Breast epithelium (tissue), 4 donors: ENCODE measurements around the gene TBRG4. TPM values are rescaled to one million over a fixed set of nuclear protein-coding genes. Genes with fewer than 3 reads are reported as not detected.

Experiments used
- DNase-seq, 2 donors: peaks; one replicate each; pipeline ENCODE4 v3.0.0-alpha.2; 2019; ENCODE audit warnings: low spot score in 2 of 2
- H3K27ac ChIP-seq, 2 donors: fragments of 200-600 bp; sonication (generic) in 1 of 2; one replicate each; pipeline ENCODE4 v1.5.1; 2016 to 2019; ENCODE audit warnings: mild to moderate bottlenecking in 1 of 2
- H3K27me3 ChIP-seq, 2 donors: fragments of 200-600 bp; sonication (generic) in 1 of 2; one replicate each; pipeline versions ENCODE4 v1.5.1 to v1.6.0; 2017 to 2019; ENCODE audit warnings: control low read depth in 1 of 2, mild to moderate bottlenecking in 1 of 2
- H3K36me3 ChIP-seq: fragments of 200-600 bp; one replicate; pipeline ENCODE4 v1.5.1; 2019
- H3K4me1 ChIP-seq, 2 donors: fragments of 200-600 bp; sonication (generic); one replicate each; pipeline ENCODE4 v1.5.1; 2016 to 2019; ENCODE audit warnings: control low read depth in 1 of 2
- H3K4me3 ChIP-seq, 3 donors: fragments of 200-600 bp; sonication (generic); 1 replicate in 2 of 3; 2 replicates in 1 of 3; pipeline ENCODE4 v1.5.1; 2016 to 2019; ENCODE audit warnings: mild to moderate bottlenecking in 3 of 3, moderate library complexity in 2 of 3
- H3K9me3 ChIP-seq, 2 donors: fragments of 200-600 bp; sonication (generic) in 1 of 2; one replicate each; pipeline ENCODE4 v1.5.1; 2016 to 2019; ENCODE audit warnings: control low read depth in 1 of 2
- POLR2A ChIP-seq: fragments of 450-650 bp; IDR thresholded peaks from one replicate; pipeline ENCODE4 v1.6.1; 2016; ENCODE audit warnings: antibody characterized with exemption, mild to moderate bottlenecking, moderate library complexity
- POLR2AphosphoS5 ChIP-seq, 3 donors: sonication (generic); formaldehyde crosslinking; IDR thresholded peaks; one replicate each; pipeline ENCODE4 v1.6.1; 2017; ENCODE audit warnings: antibody characterized with exemption in 3 of 3
- intact Hi-C: fragments of 100-400 bp; cut with DNase I; formaldehyde crosslinking; loops from one replicate; pipeline ENCODE4 v1.15.1; 2023; ENCODE audit warnings: low total_unique reads
- total RNA-seq, 3 donors: library from RNA; depleted of rRNA; stranded (reverse); fragments of >200 nt; gene quantifications; one replicate each; pipeline ENCODE4 v1.1.0, GENCODE V29; 2016
- TF ChIP-seq, protein P1 (sequence below), 3 donors: fragments of 450-650 bp; IDR thresholded peaks; one replicate each; pipeline ENCODE4 v1.5.1; 2016 to 2017; ENCODE audit warnings: antibody characterized with exemption in 3 of 3, mild to moderate bottlenecking in 3 of 3, moderate library complexity in 3 of 3

The TBRG4 gene
- total RNA-seq, 3 donors from 2014 or later: 37.9 to 63.8 (median 62.3) TPM

DNA sequence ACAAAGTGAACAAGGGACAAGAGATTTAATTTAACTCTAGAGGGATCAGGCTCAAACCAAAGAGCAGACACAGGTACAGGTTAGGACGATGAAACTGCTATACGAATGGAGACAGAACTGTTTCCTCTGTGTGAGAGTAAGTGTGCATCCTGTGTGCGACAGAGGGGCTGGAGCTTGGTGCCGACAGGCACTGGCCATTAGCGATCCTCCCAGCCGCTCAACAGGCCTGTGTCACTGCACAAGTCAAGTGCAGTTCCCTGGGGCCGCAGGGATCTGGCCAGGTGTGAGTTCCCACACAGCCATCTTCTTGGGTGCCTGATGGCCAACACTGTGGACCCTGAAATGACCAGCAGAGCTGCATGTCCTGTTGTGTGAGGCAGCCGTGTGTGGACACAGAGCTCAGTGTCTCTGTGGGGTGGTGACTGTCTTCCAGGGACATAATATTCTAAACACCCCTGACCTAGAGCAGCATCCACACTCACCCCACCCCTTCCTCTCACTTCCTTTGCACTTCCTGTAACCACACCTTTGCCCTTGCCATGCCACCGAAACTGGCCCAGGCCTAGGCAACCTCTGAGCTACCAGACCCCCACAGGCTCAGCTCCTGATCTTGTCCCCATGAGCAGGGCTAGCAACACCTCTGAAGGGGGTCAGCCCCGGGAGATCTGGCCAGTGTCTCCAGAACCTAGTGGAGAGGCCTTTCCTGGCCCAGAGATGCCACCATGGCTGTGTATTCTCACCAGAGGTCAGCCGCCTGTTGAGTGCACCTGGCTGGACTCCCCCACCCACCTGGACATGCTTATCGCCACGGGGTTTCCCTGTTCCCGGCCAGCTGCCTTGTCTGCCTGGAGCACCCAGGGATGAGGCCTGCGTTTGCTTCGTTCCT lies 11.7 kb upstream of the TBRG4 start:
- H3K27me3 ChIP-seq: no peaks in the 10 kb centered on the region
- TF ChIP-seq POLR2A (no peak), POLR2AphosphoS5 (IDR thresholded peaks at IDR 0.05) (no peak)
- TF ChIP-seq, protein P1, sequence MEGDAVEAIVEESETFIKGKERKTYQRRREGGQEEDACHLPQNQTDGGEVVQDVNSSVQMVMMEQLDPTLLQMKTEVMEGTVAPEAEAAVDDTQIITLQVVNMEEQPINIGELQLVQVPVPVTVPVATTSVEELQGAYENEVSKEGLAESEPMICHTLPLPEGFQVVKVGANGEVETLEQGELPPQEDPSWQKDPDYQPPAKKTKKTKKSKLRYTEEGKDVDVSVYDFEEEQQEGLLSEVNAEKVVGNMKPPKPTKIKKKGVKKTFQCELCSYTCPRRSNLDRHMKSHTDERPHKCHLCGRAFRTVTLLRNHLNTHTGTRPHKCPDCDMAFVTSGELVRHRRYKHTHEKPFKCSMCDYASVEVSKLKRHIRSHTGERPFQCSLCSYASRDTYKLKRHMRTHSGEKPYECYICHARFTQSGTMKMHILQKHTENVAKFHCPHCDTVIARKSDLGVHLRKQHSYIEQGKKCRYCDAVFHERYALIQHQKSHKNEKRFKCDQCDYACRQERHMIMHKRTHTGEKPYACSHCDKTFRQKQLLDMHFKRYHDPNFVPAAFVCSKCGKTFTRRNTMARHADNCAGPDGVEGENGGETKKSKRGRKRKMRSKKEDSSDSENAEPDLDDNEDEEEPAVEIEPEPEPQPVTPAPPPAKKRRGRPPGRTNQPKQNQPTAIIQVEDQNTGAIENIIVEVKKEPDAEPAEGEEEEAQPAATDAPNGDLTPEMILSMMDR (IDR thresholded peaks at IDR 0.05): no peak
- no peaks in the 10 kb centered on the region for H3K4me1 ChIP-seq
- DNase-seq: no peak
- no peak overlapping the region for H3K4me3 ChIP-seq
- H3K36me3 ChIP-seq: no peaks in the 10 kb centered on the region
- H3K9me3 ChIP-seq: no peaks in the 10 kb centered on the region
- intact Hi-C loops: no loop called here
- no peak overlapping the region for H3K27ac ChIP-seq

DNA sequence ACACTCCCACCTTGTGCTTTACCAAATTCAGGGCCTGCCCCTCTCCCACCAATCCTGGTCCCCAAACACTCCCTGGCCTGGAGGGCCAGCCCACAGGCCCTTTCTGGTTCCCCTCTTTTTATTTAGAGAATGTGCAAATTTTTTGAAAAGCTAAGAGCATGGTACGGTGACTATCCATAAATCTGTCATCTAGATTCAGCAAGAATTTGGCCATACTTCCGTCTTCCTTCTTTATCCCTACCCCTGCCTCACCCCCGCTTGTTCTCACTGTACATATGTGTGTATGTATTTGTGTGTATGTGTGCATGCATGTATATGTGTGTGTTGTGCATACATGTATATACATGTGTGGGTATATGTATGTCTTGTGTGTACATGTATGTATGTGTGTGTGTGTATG lies 8.1 kb upstream of the TBRG4 start:
- intact Hi-C loops: no loop called here
- no peak for TF ChIP-seq POLR2A
- TF ChIP-seq, protein P1 (IDR thresholded peaks at IDR 0.05): no peak
- no peak for TF ChIP-seq POLR2AphosphoS5 (IDR thresholded peaks at IDR 0.05)
- no peak for DNase-seq
- Histone ChIP-seq H3K36me3 (no peaks in the 10 kb centered on the region), H3K4me1 (no peaks in the 10 kb centered on the region), H3K27me3 (no peaks in the 10 kb centered on the region), H3K9me3 (no peaks in the 10 kb centered on the region), H3K27ac (no peak overlapping the region), H3K4me3 (no peak overlapping the region)

DNA sequence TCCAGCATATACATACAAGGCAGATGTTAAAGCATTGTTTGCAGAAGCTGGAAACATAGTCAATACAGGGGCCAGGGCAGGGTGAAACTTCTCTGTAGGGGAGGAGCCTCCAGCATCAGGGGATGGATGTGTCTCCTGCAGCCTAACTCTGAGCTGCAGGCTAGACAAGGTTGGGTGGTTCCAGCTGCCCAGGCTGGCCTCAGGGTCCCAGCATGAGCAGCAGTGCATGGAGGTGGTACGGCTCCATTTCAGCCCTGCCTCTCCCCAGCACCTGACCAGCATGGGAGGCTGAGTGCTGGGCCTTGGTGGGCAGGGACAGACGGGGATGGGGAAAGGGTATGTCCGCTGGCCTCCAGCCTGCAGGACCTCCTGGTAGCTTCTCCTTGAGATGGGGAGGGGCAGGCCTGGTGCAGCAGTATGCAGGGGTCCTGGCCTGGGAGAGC lies 7.4 kb upstream of the TBRG4 start:
- Histone ChIP-seq H3K4me1 (no peaks in the 10 kb centered on the region), H3K4me3 (no peak overlapping the region), H3K27ac (no peak overlapping the region), H3K9me3 (no peaks in the 10 kb centered on the region), H3K27me3 (no peaks in the 10 kb centered on the region), H3K36me3 (no peaks in the 10 kb centered on the region)
- intact Hi-C loops: no loop called here
- no peak for DNase-seq
- TF ChIP-seq POLR2A (no peak), POLR2AphosphoS5 (IDR thresholded peaks at IDR 0.05) (no peak)
- TF ChIP-seq, protein P1 (IDR thresholded peaks at IDR 0.05): no peak

DNA sequence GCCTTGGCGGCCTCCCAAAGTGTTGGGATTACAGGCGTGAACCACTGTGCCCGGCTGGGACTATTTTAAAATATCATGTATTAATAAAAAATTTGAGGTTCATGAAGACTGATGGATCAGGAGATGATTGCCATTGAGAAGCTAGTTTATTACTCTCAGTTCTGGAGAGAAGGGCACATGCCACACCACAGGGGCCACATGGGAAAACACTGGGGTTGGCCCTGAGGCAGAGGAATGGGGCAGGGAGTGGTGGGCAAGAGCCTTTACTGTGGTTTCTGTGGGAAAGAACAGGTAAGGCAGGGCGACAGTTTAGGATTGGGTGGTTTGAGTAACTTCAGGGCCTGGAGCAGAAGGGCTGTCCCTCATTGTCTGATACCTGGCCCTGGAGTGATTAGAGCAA lies 6.8 kb upstream of the TBRG4 start:
- no peaks in the 10 kb centered on the region for H3K36me3 ChIP-seq
- TF ChIP-seq POLR2A (no peak), POLR2AphosphoS5 (IDR thresholded peaks at IDR 0.05) (no peak)
- TF ChIP-seq, protein P1 (IDR thresholded peaks at IDR 0.05): no peak
- H3K27ac ChIP-seq: no peak overlapping the region
- DNase-seq: no peak
- intact Hi-C loops: no loop called here
- H3K27me3 ChIP-seq: no peaks in the 10 kb centered on the region
- H3K4me3 ChIP-seq: no peak overlapping the region
- H3K9me3 ChIP-seq: no peaks in the 10 kb centered on the region
- no peaks in the 10 kb centered on the region for H3K4me1 ChIP-seq

DNA sequence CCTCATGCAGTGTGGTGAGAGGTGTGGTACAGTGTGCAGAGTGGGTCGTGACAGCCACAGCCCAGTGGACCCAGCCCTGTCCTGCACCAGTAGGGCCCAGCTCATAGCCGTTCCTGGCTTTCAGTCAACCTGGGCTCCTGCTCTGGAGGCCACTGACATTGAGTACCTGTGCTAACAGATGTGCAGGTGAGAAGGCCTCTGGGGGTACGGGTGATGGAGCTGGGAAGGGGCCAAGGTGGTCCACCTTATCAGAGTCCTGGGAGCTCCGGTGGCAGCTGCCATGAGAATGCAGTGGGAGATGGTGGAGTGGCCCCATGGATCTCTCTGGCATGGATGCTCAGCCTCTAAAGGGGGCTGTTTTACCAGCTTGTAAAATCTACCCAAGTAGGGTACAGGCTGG lies 6.1 kb upstream of the TBRG4 start:
- no peaks in the 10 kb centered on the region for H3K9me3 ChIP-seq
- no peak for DNase-seq
- H3K36me3 ChIP-seq: no peaks in the 10 kb centered on the region
- H3K27ac ChIP-seq: no peak overlapping the region
- TF ChIP-seq POLR2AphosphoS5 (IDR thresholded peaks at IDR 0.05) (no peak), POLR2A (no peak)
- TF ChIP-seq, protein P1 (IDR thresholded peaks at IDR 0.05): no peak
- no peaks in the 10 kb centered on the region for H3K27me3 ChIP-seq
- intact Hi-C loops: no loop called here
- H3K4me3 ChIP-seq: no peak overlapping the region
- no peaks in the 10 kb centered on the region for H3K4me1 ChIP-seq
